ENCODE data around the gene BANK1. TPM values are rescaled to one million over a fixed set of nuclear protein-coding genes. Genes with fewer than 3 reads are reported as not detected.

The BANK1 gene
- total RNA-seq, 1 experiment from 2014 or later, result 2.2 TPM

- no peaks in the 10 kb centered on the region for H3K27me3 ChIP-seq (ENCODE audit: insufficient read depth, low read depth)
Observed at GRCh38 chr4:101968364-101968763, 177.8 kb downstream of the BANK1 start.

GRCh38 chr4:101969965-101970364 is 179.4 kb downstream of the BANK1 start:
- intact Hi-C loops (cut with micrococcal nuclease; ENCODE audit: unreplicated experiment), result no loop called here
- TF ChIP-seq EZH2 (IDR thresholded peaks at IDR 0.05; ENCODE audit: low read depth), result no peak
- no peak for TF ChIP-seq CTCF (conservative IDR thresholded peaks at IDR 0.05)
- CTCF ChIA-PET, result no interaction called here

More at GRCh38 chr4:101968364-101968763, 177.8 kb downstream of the BANK1 start:
- BruUV-seq (replicated peaks), result no TSS peak
- Histone ChIP-seq H3F3A (ENCODE audit: insufficient read depth, low read depth) (no peaks in the 10 kb centered on the region), H3K27ac (no peak overlapping the region), H3K36me3 (ENCODE audit: low read depth) (no peaks in the 10 kb centered on the region), H2AFZ (no peak overlapping the region), H3K9me2 (ENCODE audit: insufficient read depth) (no peaks in the 10 kb centered on the region), H3K4me1 (replicated peaks; ENCODE audit: insufficient read depth) (no peaks in the 10 kb centered on the region), H4K20me1 (ENCODE audit: insufficient read depth) (no peaks in the 10 kb centered on the region), H3K4me3 (no peak overlapping the region), H3K9me3 (ENCODE audit: insufficient read depth, low read depth) (no peaks in the 10 kb centered on the region), H3K4me2 (no peak overlapping the region), H3K79me2 (ENCODE audit: low read depth) (no peaks in the 10 kb centered on the region)
- ChIA-PET CTCF (no interaction called here), POLR2A (ENCODE audit: unreplicated experiment) (interaction anchor here (0.7 kb wide), 1 partner anchor 575 kb away, joined by 3 read pairs; no protein-coding TSS in a partner anchor)
- TF ChIP-seq CTCF (conservative IDR thresholded peaks at IDR 0.05), result no peak
- TF ChIP-seq EZH2 (IDR thresholded peaks at IDR 0.05; ENCODE audit: low read depth), result no peak
- intact Hi-C loops (cut with micrococcal nuclease; ENCODE audit: unreplicated experiment), result no loop called here
- DNase-seq, result no peak

GRCh38 chr4:101970547-101971155 is 180.1 kb downstream of the BANK1 start:
- H3K9me3 ChIP-seq (ENCODE audit: insufficient read depth, low read depth), result no peaks in the 10 kb centered on the region
- BruUV-seq (replicated peaks), result no TSS peak
- no peaks in the 10 kb centered on the region for H4K20me1 ChIP-seq (ENCODE audit: insufficient read depth)
- no peak overlapping the region for H3K4me2 ChIP-seq
- H3F3A ChIP-seq (ENCODE audit: insufficient read depth, low read depth), result no peaks in the 10 kb centered on the region
- no peak overlapping the region for H2AFZ ChIP-seq
- no peaks in the 10 kb centered on the region for H3K27me3 ChIP-seq (ENCODE audit: insufficient read depth, low read depth)
- POLR2A ChIA-PET (ENCODE audit: unreplicated experiment), result no interaction called here
- H3K27ac ChIP-seq, result no peak overlapping the region
- no peak for DNase-seq
- no peaks in the 10 kb centered on the region for H3K9me2 ChIP-seq (ENCODE audit: insufficient read depth)
- no peaks in the 10 kb centered on the region for H3K79me2 ChIP-seq (ENCODE audit: low read depth)
- intact Hi-C loops (cut with micrococcal nuclease; ENCODE audit: unreplicated experiment), result no loop called here
- CTCF ChIA-PET, result no interaction called here
- TF ChIP-seq CTCF (conservative IDR thresholded peaks at IDR 0.05) (no peak), EZH2 (IDR thresholded peaks at IDR 0.05; ENCODE audit: low read depth) (no peak)
- no peak overlapping the region for H3K4me3 ChIP-seq
- no peaks in the 10 kb centered on the region for H3K4me1 ChIP-seq (replicated peaks; ENCODE audit: insufficient read depth)
- H3K36me3 ChIP-seq (ENCODE audit: low read depth), result no peaks in the 10 kb centered on the region

More at GRCh38 chr4:101969965-101970364, 179.4 kb downstream of the BANK1 start:
- POLR2A ChIA-PET (ENCODE audit: unreplicated experiment), result no interaction called here
- no peak for DNase-seq
- Histone ChIP-seq H3K9me2 (ENCODE audit: insufficient read depth) (no peaks in the 10 kb centered on the region), H3K4me1 (replicated peaks; ENCODE audit: insufficient read depth) (no peaks in the 10 kb centered on the region), H3K4me2 (no peak overlapping the region), H3K9me3 (ENCODE audit: insufficient read depth, low read depth) (no peaks in the 10 kb centered on the region), H2AFZ (no peak overlapping the region), H3F3A (ENCODE audit: insufficient read depth, low read depth) (no peaks in the 10 kb centered on the region), H3K36me3 (ENCODE audit: low read depth) (no peaks in the 10 kb centered on the region), H3K27me3 (ENCODE audit: insufficient read depth, low read depth) (no peaks in the 10 kb centered on the region), H3K4me3 (no peak overlapping the region), H3K79me2 (ENCODE audit: low read depth) (no peaks in the 10 kb centered on the region), H3K27ac (no peak overlapping the region), H4K20me1 (ENCODE audit: insufficient read depth) (no peaks in the 10 kb centered on the region)
- BruUV-seq (replicated peaks), result no TSS peak

Data from PC-9 (cell line).